PFSK-1 (cell line): ENCODE data around the gene PLEKHA5.

Experiments used
- FOXP2 ChIP-seq: optimal IDR thresholded peaks from 2 replicates; pipeline ENCODE3; 2011; ENCODE audit warnings: borderline replicate concordance, control low read depth, inconsistent platforms; ENCODE audit not compliant: insufficient read depth; ENCODE audit errors: extremely low read length, extremely low read depth
- POLR2AphosphoS5 ChIP-seq: IDR thresholded peaks from 2 replicates; pipeline ENCODE4 v1.6.1; 2012; ENCODE audit warnings: low read depth, mild to moderate bottlenecking, control low read depth, low read length, moderate library complexity
- SIN3A ChIP-seq: IDR thresholded peaks from 2 replicates; pipeline ENCODE4 v1.6.1; 2012; ENCODE audit warnings: mild to moderate bottlenecking, low read length, moderate library complexity, borderline replicate concordance; ENCODE audit not compliant: insufficient read depth
- TAF1 ChIP-seq: IDR thresholded peaks from 2 replicates; pipeline ENCODE4 v1.6.1; 2012; ENCODE audit warnings: low read length, control low read depth, borderline replicate concordance; ENCODE audit not compliant: insufficient read depth
- TF ChIP-seq, protein P1 (sequence below), 2 experiments: IDR thresholded peaks; 2 replicates each; pipeline versions ENCODE4 v1.6.1 to v1.8.0; 2011 to 2012; ENCODE audit warnings: low read depth in 2 of 2, low read length in 2 of 2, control low read depth in 1 of 2, inconsistent platforms in 1 of 2, mild to moderate bottlenecking in 1 of 2, moderate library complexity in 1 of 2; ENCODE audit not compliant: insufficient read depth in 1 of 2

PLEKHA5 gene

DNA sequence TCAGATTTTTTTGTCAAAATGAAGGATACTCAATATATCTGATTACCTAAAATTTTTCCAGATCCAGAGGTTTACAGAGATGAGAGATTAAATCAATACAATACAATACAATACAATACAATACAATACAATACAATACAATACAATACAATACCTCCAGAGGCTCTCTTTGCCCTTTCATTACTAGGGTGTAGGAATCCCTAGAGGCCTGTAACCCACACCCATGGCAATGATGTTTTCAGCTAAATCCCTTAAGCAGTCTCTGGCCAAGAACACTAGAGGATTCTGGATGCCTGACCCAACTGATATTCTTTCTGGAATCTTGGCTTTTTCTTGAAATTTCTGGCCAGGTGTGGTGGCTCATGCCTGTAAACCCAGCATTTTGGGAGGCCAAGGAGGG, 286.0 kb downstream of the PLEKHA5 start:
- TF ChIP-seq, protein P1, sequence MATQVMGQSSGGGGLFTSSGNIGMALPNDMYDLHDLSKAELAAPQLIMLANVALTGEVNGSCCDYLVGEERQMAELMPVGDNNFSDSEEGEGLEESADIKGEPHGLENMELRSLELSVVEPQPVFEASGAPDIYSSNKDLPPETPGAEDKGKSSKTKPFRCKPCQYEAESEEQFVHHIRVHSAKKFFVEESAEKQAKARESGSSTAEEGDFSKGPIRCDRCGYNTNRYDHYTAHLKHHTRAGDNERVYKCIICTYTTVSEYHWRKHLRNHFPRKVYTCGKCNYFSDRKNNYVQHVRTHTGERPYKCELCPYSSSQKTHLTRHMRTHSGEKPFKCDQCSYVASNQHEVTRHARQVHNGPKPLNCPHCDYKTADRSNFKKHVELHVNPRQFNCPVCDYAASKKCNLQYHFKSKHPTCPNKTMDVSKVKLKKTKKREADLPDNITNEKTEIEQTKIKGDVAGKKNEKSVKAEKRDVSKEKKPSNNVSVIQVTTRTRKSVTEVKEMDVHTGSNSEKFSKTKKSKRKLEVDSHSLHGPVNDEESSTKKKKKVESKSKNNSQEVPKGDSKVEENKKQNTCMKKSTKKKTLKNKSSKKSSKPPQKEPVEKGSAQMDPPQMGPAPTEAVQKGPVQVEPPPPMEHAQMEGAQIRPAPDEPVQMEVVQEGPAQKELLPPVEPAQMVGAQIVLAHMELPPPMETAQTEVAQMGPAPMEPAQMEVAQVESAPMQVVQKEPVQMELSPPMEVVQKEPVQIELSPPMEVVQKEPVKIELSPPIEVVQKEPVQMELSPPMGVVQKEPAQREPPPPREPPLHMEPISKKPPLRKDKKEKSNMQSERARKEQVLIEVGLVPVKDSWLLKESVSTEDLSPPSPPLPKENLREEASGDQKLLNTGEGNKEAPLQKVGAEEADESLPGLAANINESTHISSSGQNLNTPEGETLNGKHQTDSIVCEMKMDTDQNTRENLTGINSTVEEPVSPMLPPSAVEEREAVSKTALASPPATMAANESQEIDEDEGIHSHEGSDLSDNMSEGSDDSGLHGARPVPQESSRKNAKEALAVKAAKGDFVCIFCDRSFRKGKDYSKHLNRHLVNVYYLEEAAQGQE (IDR thresholded peaks at IDR 0.05; ENCODE audit: insufficient read depth in 1 of 2, low read depth in 2 of 2, low read length in 2 of 2), result no peak
- TF ChIP-seq FOXP2, result no peak
- no peak for TF ChIP-seq TAF1
- TF ChIP-seq SIN3A, result no peak
- no peak for TF ChIP-seq POLR2AphosphoS5

DNA sequence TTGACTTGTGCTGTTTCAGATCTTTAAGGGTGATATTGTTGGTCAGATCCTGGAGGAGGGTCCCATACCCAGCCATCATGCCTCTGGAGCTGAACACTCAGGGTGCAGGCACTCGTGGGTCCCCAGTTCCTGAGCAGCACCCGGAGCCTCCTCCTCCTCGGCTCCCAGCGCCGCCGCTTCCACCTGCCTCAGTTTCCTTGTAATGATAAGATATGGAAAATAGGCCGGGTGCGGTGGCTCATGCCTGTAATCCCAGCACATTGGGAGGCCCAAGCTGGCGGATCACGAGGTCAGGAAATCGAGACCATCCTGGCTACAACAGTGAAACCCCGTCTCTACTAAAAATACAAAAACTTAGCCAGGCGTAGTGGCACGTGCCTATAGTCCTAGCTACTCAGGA, 289.6 kb downstream of the PLEKHA5 start:
- no peak for TF ChIP-seq SIN3A
- TF ChIP-seq, protein P1 (IDR thresholded peaks at IDR 0.05; ENCODE audit: insufficient read depth in 1 of 2, low read depth in 2 of 2, low read length in 2 of 2), result no peak
- TF ChIP-seq POLR2AphosphoS5, result no peak
- no peak for TF ChIP-seq FOXP2
- no peak for TF ChIP-seq TAF1

DNA sequence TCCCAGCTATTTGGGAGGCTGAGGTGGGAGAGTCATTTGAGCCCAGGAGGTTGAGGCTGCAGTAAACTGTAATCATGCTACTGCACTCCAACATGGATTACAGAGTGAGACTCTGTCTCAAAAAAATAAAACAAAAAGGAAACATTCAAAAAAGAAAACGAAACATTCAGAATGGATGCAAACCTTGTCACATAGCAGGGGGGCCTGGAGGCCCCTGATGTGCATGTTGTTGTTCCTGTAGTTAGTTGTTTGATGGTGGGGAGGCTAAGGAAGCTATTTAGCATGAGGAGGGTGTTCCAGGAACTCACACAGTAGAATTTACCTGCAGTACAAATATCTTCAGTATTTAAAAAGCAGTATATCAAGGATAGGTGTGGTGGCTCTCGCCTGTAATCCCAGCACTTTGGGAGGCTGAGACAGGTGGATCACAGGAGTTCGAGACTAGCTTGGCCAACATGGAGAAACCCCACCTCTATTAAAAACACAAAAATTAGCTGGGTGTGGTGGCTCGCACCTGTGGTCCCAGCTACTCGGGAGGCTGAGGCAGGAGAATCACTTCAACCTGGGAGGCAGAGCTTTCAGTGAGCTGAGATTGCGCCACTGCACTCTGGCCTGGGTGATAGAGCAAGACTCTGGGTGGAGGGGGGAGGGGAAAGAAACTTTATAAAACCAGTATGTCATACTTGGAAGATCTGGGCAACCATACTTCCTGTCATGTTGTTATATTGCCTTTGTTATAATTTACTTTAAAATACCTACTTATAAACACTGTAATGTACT, 292.2 kb downstream of the PLEKHA5 start:
- TF ChIP-seq, protein P1 (IDR thresholded peaks at IDR 0.05; ENCODE audit: insufficient read depth in 1 of 2, low read depth in 2 of 2, low read length in 2 of 2), result no peak
- no peak for TF ChIP-seq POLR2AphosphoS5
- TF ChIP-seq FOXP2, result no peak
- no peak for TF ChIP-seq SIN3A
- no peak for TF ChIP-seq TAF1

DNA sequence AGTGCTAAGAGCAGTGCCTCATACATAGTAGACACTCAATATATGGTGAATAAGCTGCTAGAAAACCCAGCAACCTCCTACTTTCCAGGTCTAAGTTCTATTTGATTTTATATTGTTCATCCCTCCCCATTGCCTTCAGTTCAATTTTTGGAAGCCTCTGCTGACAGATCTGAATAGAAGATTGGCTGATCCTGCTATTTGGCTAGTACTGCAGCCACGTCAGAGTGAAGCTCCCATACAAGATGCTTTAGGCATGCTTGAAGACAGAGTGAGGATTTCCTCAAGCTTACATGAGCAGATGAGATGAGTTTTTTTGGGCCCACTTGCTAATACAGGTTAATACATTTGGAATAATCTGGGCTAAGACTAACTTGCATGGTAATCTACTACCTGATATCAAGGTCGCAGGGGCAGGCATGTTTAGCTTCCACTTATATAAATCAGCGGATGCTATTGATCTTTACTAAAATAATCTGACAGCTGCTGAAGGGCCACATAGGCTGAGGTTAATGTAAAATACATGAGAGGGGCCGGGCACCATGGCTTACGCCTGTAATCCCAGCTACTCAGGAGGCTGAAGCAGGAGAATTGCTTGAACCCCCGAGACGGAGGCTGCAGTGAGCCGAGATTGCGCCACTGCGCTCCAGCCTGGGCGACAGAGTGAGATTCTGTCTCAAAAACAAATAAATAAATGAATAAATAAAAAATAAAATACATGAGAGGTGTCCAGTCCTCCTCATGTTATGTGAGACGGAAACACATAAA, 293.8 kb downstream of the PLEKHA5 start:
- no peak for TF ChIP-seq FOXP2
- no peak for TF ChIP-seq TAF1
- TF ChIP-seq SIN3A, result no peak
- no peak for TF ChIP-seq POLR2AphosphoS5
- TF ChIP-seq, protein P1 (IDR thresholded peaks at IDR 0.05; ENCODE audit: insufficient read depth in 1 of 2, low read depth in 2 of 2, low read length in 2 of 2), result no peak
